ENCODE measurements around the gene RAB27B.

The RAB27B gene

GRCh38 chr18:54900290-54900689 lies 72.0 kb downstream of the RAB27B start:
- Mint-ChIP-seq H3K9me3 (ENCODE audit: low read depth) (no peaks in the 10 kb centered on the region), H3K4me1 (ENCODE audit: low read depth) (no peaks in the 10 kb centered on the region)

GRCh38 chr18:54904581-54904980 lies 76.3 kb downstream of the RAB27B start:
- Mint-ChIP-seq H3K36me3 (no peaks in the 10 kb centered on the region), H3K4me1 (ENCODE audit: low read depth) (no peaks in the 10 kb centered on the region)

More at GRCh38 chr18:54900290-54900689, 72.0 kb downstream of the RAB27B start:
- Mint-ChIP-seq H3K4me3 (no peak overlapping the region), H3K27ac (no peak overlapping the region), H3K27me3 (peaks cover 1% of the 10 kb centered on the region), H3K36me3 (no peaks in the 10 kb centered on the region)

GRCh38 chr18:54905629-54906028 lies 77.4 kb downstream of the RAB27B start:
- Mint-ChIP-seq H3K36me3 (no peaks in the 10 kb centered on the region), H3K4me1 (ENCODE audit: low read depth) (no peaks in the 10 kb centered on the region), H3K9me3 (ENCODE audit: low read depth) (no peaks in the 10 kb centered on the region), H3K27ac (no peak overlapping the region), H3K27me3 (peaks cover 2% of the 10 kb centered on the region), H3K4me3 (no peak overlapping the region)

More at GRCh38 chr18:54904581-54904980, 76.3 kb downstream of the RAB27B start:
- Mint-ChIP-seq H3K27me3 (peaks cover 3% of the 10 kb centered on the region), H3K27ac (no peak overlapping the region), H3K4me3 (no peak overlapping the region), H3K9me3 (ENCODE audit: low read depth) (no peaks in the 10 kb centered on the region)

GRCh38 chr18:54906331-54907185 lies 78.3 kb downstream of the RAB27B start:
- no peaks in the 10 kb centered on the region for H3K9me3 Mint-ChIP-seq (ENCODE audit: low read depth)
- no peak overlapping the region for H3K4me3 Mint-ChIP-seq
- no peaks in the 10 kb centered on the region for H3K4me1 Mint-ChIP-seq (ENCODE audit: low read depth)
- H3K27me3 Mint-ChIP-seq, result peaks cover 2% of the 10 kb centered on the region
- no peaks in the 10 kb centered on the region for H3K36me3 Mint-ChIP-seq
- no peak overlapping the region for H3K27ac Mint-ChIP-seq

- Mint-ChIP-seq H3K36me3 (no peaks in the 10 kb centered on the region), H3K27me3 (peaks cover 2% of the 10 kb centered on the region), H3K27ac (no peak overlapping the region), H3K4me3 (no peak overlapping the region), H3K4me1 (ENCODE audit: low read depth) (no peaks in the 10 kb centered on the region), H3K9me3 (ENCODE audit: low read depth) (no peaks in the 10 kb centered on the region)
Measured at GRCh38 chr18:54909538-54909937, 81.3 kb downstream of the RAB27B start.

- H3K9me3 Mint-ChIP-seq (ENCODE audit: low read depth), result no peaks in the 10 kb centered on the region
- H3K36me3 Mint-ChIP-seq, result no peaks in the 10 kb centered on the region
- no peaks in the 10 kb centered on the region for H3K4me1 Mint-ChIP-seq (ENCODE audit: low read depth)
- H3K27me3 Mint-ChIP-seq, result peaks cover 2% of the 10 kb centered on the region
- no peak overlapping the region for H3K27ac Mint-ChIP-seq
- H3K4me3 Mint-ChIP-seq, result no peak overlapping the region
Measured at GRCh38 chr18:54910161-54910919, 82.1 kb downstream of the RAB27B start.

GRCh38 chr18:54911551-54911950 lies 83.3 kb downstream of the RAB27B start:
- peaks cover 2% of the 10 kb centered on the region for H3K27me3 Mint-ChIP-seq
- H3K36me3 Mint-ChIP-seq, result no peaks in the 10 kb centered on the region
- H3K4me1 Mint-ChIP-seq (ENCODE audit: low read depth), result no peaks in the 10 kb centered on the region
- H3K9me3 Mint-ChIP-seq (ENCODE audit: low read depth), result no peaks in the 10 kb centered on the region
- H3K4me3 Mint-ChIP-seq, result no peak overlapping the region
- H3K27ac Mint-ChIP-seq, result no peak overlapping the region

GRCh38 chr18:54914816-54915215 lies 86.5 kb downstream of the RAB27B start:
- Mint-ChIP-seq H3K9me3 (ENCODE audit: low read depth) (no peaks in the 10 kb centered on the region), H3K27ac (no peak overlapping the region), H3K4me3 (no peak overlapping the region), H3K4me1 (ENCODE audit: low read depth) (no peaks in the 10 kb centered on the region), H3K27me3 (no peaks in the 10 kb centered on the region), H3K36me3 (no peaks in the 10 kb centered on the region)

GRCh38 chr18:54916507-54916906 lies 88.2 kb downstream of the RAB27B start:
- Mint-ChIP-seq H3K27ac (no peak overlapping the region), H3K9me3 (ENCODE audit: low read depth) (no peaks in the 10 kb centered on the region), H3K4me1 (ENCODE audit: low read depth) (no peaks in the 10 kb centered on the region), H3K4me3 (no peak overlapping the region), H3K36me3 (no peaks in the 10 kb centered on the region), H3K27me3 (no peaks in the 10 kb centered on the region)

GRCh38 chr18:54918060-54918459 lies 89.8 kb downstream of the RAB27B start:
- H3K27me3 Mint-ChIP-seq, result no peaks in the 10 kb centered on the region
- no peaks in the 10 kb centered on the region for H3K4me1 Mint-ChIP-seq (ENCODE audit: low read depth)
- no peaks in the 10 kb centered on the region for H3K36me3 Mint-ChIP-seq
- H3K4me3 Mint-ChIP-seq, result no peak overlapping the region
- H3K9me3 Mint-ChIP-seq (ENCODE audit: low read depth), result no peaks in the 10 kb centered on the region
- no peak overlapping the region for H3K27ac Mint-ChIP-seq

GRCh38 chr18:54919412-54919811 lies 91.1 kb downstream of the RAB27B start:
- Mint-ChIP-seq H3K4me3 (no peak overlapping the region), H3K27me3 (no peaks in the 10 kb centered on the region), H3K4me1 (ENCODE audit: low read depth) (no peaks in the 10 kb centered on the region), H3K36me3 (no peaks in the 10 kb centered on the region), H3K9me3 (ENCODE audit: low read depth) (no peaks in the 10 kb centered on the region), H3K27ac (no peak overlapping the region)

- no peak overlapping the region for H3K27ac Mint-ChIP-seq
- no peaks in the 10 kb centered on the region for H3K27me3 Mint-ChIP-seq
- H3K9me3 Mint-ChIP-seq (ENCODE audit: low read depth), result no peaks in the 10 kb centered on the region
- H3K36me3 Mint-ChIP-seq, result no peaks in the 10 kb centered on the region
- no peak overlapping the region for H3K4me3 Mint-ChIP-seq
- no peaks in the 10 kb centered on the region for H3K4me1 Mint-ChIP-seq (ENCODE audit: low read depth)
Measured at GRCh38 chr18:54923339-54923956, 95.2 kb downstream of the RAB27B start.

- no peaks in the 10 kb centered on the region for H3K27me3 Mint-ChIP-seq
- no peaks in the 10 kb centered on the region for H3K36me3 Mint-ChIP-seq
- no peak overlapping the region for H3K27ac Mint-ChIP-seq
- no peaks in the 10 kb centered on the region for H3K9me3 Mint-ChIP-seq (ENCODE audit: low read depth)
- H3K4me1 Mint-ChIP-seq (ENCODE audit: low read depth), result no peaks in the 10 kb centered on the region
- no peak overlapping the region for H3K4me3 Mint-ChIP-seq
Measured at GRCh38 chr18:54924948-54925347, 96.7 kb downstream of the RAB27B start.

GRCh38 chr18:54926593-54927325 lies 98.5 kb downstream of the RAB27B start:
- no peaks in the 10 kb centered on the region for H3K27me3 Mint-ChIP-seq
- no peaks in the 10 kb centered on the region for H3K4me1 Mint-ChIP-seq (ENCODE audit: low read depth)
- no peak overlapping the region for H3K4me3 Mint-ChIP-seq
- H3K27ac Mint-ChIP-seq, result no peak overlapping the region
- no peaks in the 10 kb centered on the region for H3K9me3 Mint-ChIP-seq (ENCODE audit: low read depth)
- no peaks in the 10 kb centered on the region for H3K36me3 Mint-ChIP-seq
